HCT116 (cell line): ENCODE data around the gene SIPA1L3. TPM values are rescaled to one million over a fixed set of nuclear protein-coding genes. Genes with fewer than 3 reads are reported as not detected.

Experiments used
- ATAC-seq: fragments of 200-7000 bp; cut with Tn5 transposase; 2 replicates; pipeline ENCODE4 v1.9.1; 2020; ENCODE audit warnings: mild to moderate bottlenecking, moderate library complexity
- BruUV-seq: library from RNA; stranded (reverse); fragments of 400-500 nt; replicated peaks from 2 replicates; lab custom pipeline; 2021; lab: Mats Ljungman, UMichigan
- CTCF ChIA-PET: fragments of 300-600 bp; sonication (Branson Sonifier 250); formaldehyde crosslinking; loops from one replicate; lab custom pipeline; 2021; ENCODE audit warnings: antibody characterized with exemption; lab: Charles Lee
- POLR2A ChIA-PET: fragments of 300-600, 350-600 bp; sonication (Branson Sonifier 250); formaldehyde crosslinking; loops from one replicate; lab custom pipeline; 2021; ENCODE audit warnings: antibody characterized with exemption; lab: Charles Lee
- RAD21 ChIA-PET, 2 experiments: fragments of 300-600 bp; sonication (Branson Sonifier 250); formaldehyde crosslinking; loops; one replicate each; lab custom pipeline; 2023; ENCODE audit warnings: low total read pairs in 2 of 2; ENCODE audit not compliant: uncharacterized antibody in 2 of 2, unreplicated experiment in 2 of 2, low non-redundant PET in 1 of 2; lab: Charles Lee
- DNase-seq: peaks from one replicate; pipeline ENCODE4 v3.0.0-alpha.2; 2010; ENCODE audit warnings: low read depth, low spot score
- H2AFZ ChIP-seq: fragments of 200-600 bp; shearing (Covaris generic), sonication (generic); 2 replicates; pipeline ENCODE4 v1.6.1; 2017; ENCODE audit warnings: low read depth, mixed run types, mixed read lengths, antibody characterized with exemption, low read length; ENCODE audit not compliant: poor library complexity, severe bottlenecking
- H3K27ac ChIP-seq: 2 replicates; pipeline ENCODE4 v1.5.1; 2012; ENCODE audit warnings: low read depth, low read length
- H3K27me3 ChIP-seq: fragments of 200-600 bp; sonication (generic); 2 replicates; pipeline ENCODE4 v1.6.1; 2016; ENCODE audit warnings: mixed run types, low read length, mixed read lengths; ENCODE audit not compliant: insufficient read depth
- H3K36me3 ChIP-seq, 2 experiments: fragments of 200-500 bp in 1 of 2; fragments of 200-600 bp in 1 of 2; sonication (Bioruptor generic) in 1 of 2; sonication (generic) in 1 of 2; 2 replicates each; pipeline versions ENCODE4 v1.5.1 to v1.6.1; 2014 to 2016; ENCODE audit warnings: low read length in 2 of 2, inconsistent platforms in 1 of 2, mixed read lengths in 1 of 2, mixed run types in 1 of 2; ENCODE audit not compliant: insufficient read depth in 2 of 2, control insufficient read depth in 1 of 2
- H3K4me1 ChIP-seq, 2 experiments: fragments of 200-600 bp in 1 of 2; sonication (generic) in 1 of 2; 2 replicates each; pipeline versions ENCODE4 v1.5.1 to v1.6.1; 2012 to 2017; ENCODE audit warnings: low read length in 2 of 2, inconsistent platforms in 1 of 2, mild to moderate bottlenecking in 1 of 2, mixed read lengths in 1 of 2, mixed run types in 1 of 2, moderate library complexity in 1 of 2; ENCODE audit not compliant: insufficient read depth in 2 of 2, control insufficient read depth in 1 of 2
- H3K4me2 ChIP-seq: fragments of 200-600 bp; sonication (generic); 2 replicates; pipeline ENCODE4 v1.6.1; 2017; ENCODE audit warnings: mixed run types, low read length, mixed read lengths
- H3K4me3 ChIP-seq, 2 experiments: fragments of 200-600 bp in 1 of 2; sonication (generic) in 1 of 2; replicated peaks in 1 of 2; 2 replicates each; pipeline ENCODE4 v1.5.1; 2011 to 2016; ENCODE audit warnings: low read length in 2 of 2, control low read depth in 1 of 2, low read depth in 1 of 2, mild to moderate bottlenecking in 1 of 2, mixed read lengths in 1 of 2, mixed run types in 1 of 2
- H3K79me2 ChIP-seq: fragments of 200-600 bp; sonication (generic); 2 replicates; pipeline ENCODE4 v1.6.1; 2017; ENCODE audit warnings: mild to moderate bottlenecking, mixed run types, low read length, moderate library complexity, mixed read lengths; ENCODE audit not compliant: insufficient read depth
- H3K9ac ChIP-seq: fragments of 200-600 bp; sonication (generic); 2 replicates; pipeline ENCODE4 v1.6.1; 2016; ENCODE audit warnings: low read length, mixed read lengths
- H3K9me2 ChIP-seq: fragments of 200-600 bp; sonication (generic), shearing (Covaris generic); 2 replicates; pipeline ENCODE4 v1.6.1; 2017; ENCODE audit warnings: mixed run types, mild to moderate bottlenecking, moderate library complexity; ENCODE audit not compliant: insufficient read depth
- H3K9me3 ChIP-seq, 2 experiments: fragments of 200-500 bp in 1 of 2; fragments of 200-600 bp in 1 of 2; sonication (Bioruptor generic) in 1 of 2; sonication (generic) in 1 of 2; 2 replicates each; pipeline ENCODE4 v1.6.1; 2014 to 2017; ENCODE audit warnings: low read length in 2 of 2, mixed read lengths in 2 of 2, inconsistent platforms in 1 of 2, low read depth in 1 of 2, mild to moderate bottlenecking in 1 of 2, mixed run types in 1 of 2, moderate library complexity in 1 of 2; ENCODE audit not compliant: control insufficient read depth in 1 of 2, insufficient read depth in 1 of 2
- H4K20me1 ChIP-seq: fragments of 200-600 bp; sonication (generic), shearing (Covaris generic); 2 replicates; pipeline ENCODE4 v1.6.1; 2017; ENCODE audit warnings: mixed run types, mild to moderate bottlenecking, moderate library complexity; ENCODE audit not compliant: insufficient read depth
- CBX3 ChIP-seq: IDR thresholded peaks from 2 replicates; pipeline ENCODE4 v1.6.1; 2012; ENCODE audit warnings: low read depth
- EGR1 ChIP-seq: IDR thresholded peaks from 2 replicates; pipeline ENCODE4 v1.6.1; 2012; ENCODE audit warnings: low read depth
- EZH2phosphoT487 ChIP-seq: fragments of 200-600 bp; IDR thresholded peaks from 2 replicates; pipeline ENCODE4 v1.6.1; 2018; ENCODE audit warnings: antibody characterized with exemption, borderline replicate concordance
- JUND ChIP-seq: IDR thresholded peaks from 2 replicates; pipeline ENCODE4 v1.6.1; 2012
- POLR2AphosphoS5 ChIP-seq: IDR thresholded peaks from 2 replicates; pipeline ENCODE4 v1.6.1; 2011; ENCODE audit warnings: mild to moderate bottlenecking, low read depth, low read length, moderate library complexity
- SIN3A ChIP-seq: IDR thresholded peaks from 2 replicates; pipeline ENCODE4 v1.6.1; 2012; ENCODE audit warnings: low read depth
- SP1 ChIP-seq: IDR thresholded peaks from 2 replicates; pipeline ENCODE4 v1.6.1; 2012; ENCODE audit warnings: low read depth
- TCF7L2 ChIP-seq: IDR thresholded peaks from 2 replicates; pipeline ENCODE4 v1.7.0; 2011; ENCODE audit warnings: borderline replicate concordance, inconsistent platforms; ENCODE audit not compliant: insufficient read depth, insufficient read length; ENCODE audit errors: extremely low read depth
- ZFX ChIP-seq: fragments of 450-650 bp; IDR thresholded peaks from 2 replicates; pipeline ENCODE4 v1.6.1; 2017
- ZNF274 ChIP-seq: fragments of 200-500 bp; sonication (Bioruptor generic); IDR thresholded peaks from 2 replicates; pipeline ENCODE4 v1.6.1; 2014; ENCODE audit warnings: mild to moderate bottlenecking, low read depth, low read length, inconsistent platforms
- intact Hi-C: fragments of 100-400 bp; cut with micrococcal nuclease; formaldehyde crosslinking; loops from 2 replicates; pipeline ENCODE4 v1.10.0; 2022
- total RNA-seq: library from RNA; stranded (reverse); gene quantifications from one replicate; pipeline ENCODE4 v1.2.1, GENCODE V29; 2021; ENCODE audit not compliant: unreplicated experiment
- TF ChIP-seq, protein P1 (sequence below), 3 experiments: fragments of 200-600 bp in 1 of 3; sonication (generic) in 1 of 3; IDR thresholded peaks in 2 of 3; conservative IDR thresholded peaks in 1 of 3; 2 replicates each; pipeline ENCODE4 v1.5.1; 2012 to 2017; ENCODE audit warnings: low read depth in 2 of 3, low read length in 2 of 3, antibody characterized with exemption in 1 of 3, borderline replicate concordance in 1 of 3, control low read depth in 1 of 3, mild to moderate bottlenecking in 1 of 3, mixed read lengths in 1 of 3, mixed run types in 1 of 3, moderate library complexity in 1 of 3; ENCODE audit not compliant: insufficient read depth in 1 of 3

SIPA1L3 gene
- total RNA-seq, 1 experiment from 2014 or later, result 41.8 TPM

DNA sequence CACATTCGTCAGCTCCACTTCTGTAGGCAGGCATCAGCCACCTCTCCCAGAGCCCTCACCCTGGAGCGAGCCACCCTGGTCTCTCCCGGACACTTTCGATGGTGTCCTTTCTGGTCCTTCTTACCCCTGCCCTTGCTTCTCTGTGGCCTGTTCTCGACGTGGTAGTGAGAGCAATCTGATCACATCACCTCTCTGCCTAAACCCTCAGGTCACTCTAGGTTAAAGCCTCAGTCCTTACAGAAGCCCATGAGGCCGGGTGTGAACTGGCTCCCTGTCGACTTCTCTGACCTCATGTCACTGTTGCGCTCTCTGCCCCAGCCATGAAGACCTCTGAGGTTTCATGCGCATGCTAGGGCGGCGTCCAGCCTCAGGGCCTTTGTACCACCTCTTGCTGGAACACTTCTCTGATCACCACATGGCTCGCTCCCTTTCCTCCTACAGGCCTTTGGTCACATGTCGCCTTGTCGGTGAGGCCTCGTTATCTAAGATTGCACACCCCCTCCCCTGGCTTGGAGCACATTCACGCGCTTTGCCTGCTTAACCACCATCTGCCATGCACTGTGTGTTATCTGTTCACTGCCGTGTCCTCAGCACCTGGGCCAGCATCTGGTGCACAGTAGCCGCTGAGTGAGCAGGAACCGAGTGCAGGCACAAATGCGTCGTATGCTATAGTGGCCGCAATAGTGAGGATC, 215.5 kb downstream of the SIPA1L3 start:
- no peak for TF ChIP-seq POLR2AphosphoS5
- no peak for TF ChIP-seq TCF7L2
- TF ChIP-seq SP1, result no peak
- no peak for TF ChIP-seq JUND
- TF ChIP-seq EGR1, result no peak
- TF ChIP-seq EZH2phosphoT487, result no peak
- no peak for TF ChIP-seq CBX3
- TF ChIP-seq SIN3A, result no peak
- TF ChIP-seq ZFX, result no peak
- Histone ChIP-seq H3K4me2 (no peak overlapping the region), H3K27me3 (no peaks in the 10 kb centered on the region), H3K9me2 (no peaks in the 10 kb centered on the region), H4K20me1 (no peaks in the 10 kb centered on the region), H2AFZ (no peak overlapping the region), H3K79me2 (no peaks in the 10 kb centered on the region; the same call in 1 of the 2 replicates), H3K9ac (no peak overlapping the region), H3K36me3 (peaks cover 4 to 21% of the 10 kb centered on the region in 2 experiments; a peak in 2 of 4 replicates), H3K27ac (no peak overlapping the region), H3K4me3 (no peak overlapping the region), H3K9me3 (no peaks in the 10 kb centered on the region), H3K4me1 (no peaks in the 10 kb centered on the region)
- BruUV-seq, result no TSS peak
- ChIA-PET RAD21 (no interaction called here), POLR2A (no interaction called here), CTCF (no interaction called here)
- no peak for ATAC-seq
- intact Hi-C loops, result no loop called here
- DNase-seq, result no peak

DNA sequence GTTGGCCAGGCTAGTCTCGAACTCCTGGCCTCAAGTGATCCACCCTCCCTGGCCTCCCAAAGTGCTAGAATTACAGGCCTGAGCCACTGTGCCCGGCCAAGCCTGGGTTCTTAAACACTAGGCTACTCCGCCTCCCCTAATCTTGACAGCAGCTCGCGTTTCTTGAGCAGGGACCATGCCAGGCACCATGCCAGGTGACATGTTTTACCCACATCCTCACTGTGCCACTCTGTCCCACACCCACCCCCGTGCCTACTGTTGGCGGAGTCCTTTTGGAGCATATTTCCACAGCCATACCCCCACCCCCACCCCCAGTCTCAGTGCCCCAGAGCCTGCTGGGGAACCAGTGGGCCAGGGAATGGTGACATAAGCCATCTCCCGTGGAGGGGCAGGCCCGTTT, 218.2 kb downstream of the SIPA1L3 start:
- CTCF ChIA-PET, result no interaction called here
- no peaks in the 10 kb centered on the region for H3K9me3 ChIP-seq
- intact Hi-C loops, result no loop called here
- H3K9me2 ChIP-seq, result no peaks in the 10 kb centered on the region
- no peak overlapping the region for H2AFZ ChIP-seq
- no peaks in the 10 kb centered on the region; the same call in 1 of the 2 replicates for H3K79me2 ChIP-seq
- RAD21 ChIA-PET, result no interaction called here
- no peak overlapping the region for H3K4me3 ChIP-seq
- H3K27ac ChIP-seq, result no peak overlapping the region
- no peaks in the 10 kb centered on the region for H3K4me1 ChIP-seq
- TF ChIP-seq SIN3A (no peak), ZFX (no peak), SP1 (no peak), ZNF274 (no peak)
- TF ChIP-seq, protein P1, sequence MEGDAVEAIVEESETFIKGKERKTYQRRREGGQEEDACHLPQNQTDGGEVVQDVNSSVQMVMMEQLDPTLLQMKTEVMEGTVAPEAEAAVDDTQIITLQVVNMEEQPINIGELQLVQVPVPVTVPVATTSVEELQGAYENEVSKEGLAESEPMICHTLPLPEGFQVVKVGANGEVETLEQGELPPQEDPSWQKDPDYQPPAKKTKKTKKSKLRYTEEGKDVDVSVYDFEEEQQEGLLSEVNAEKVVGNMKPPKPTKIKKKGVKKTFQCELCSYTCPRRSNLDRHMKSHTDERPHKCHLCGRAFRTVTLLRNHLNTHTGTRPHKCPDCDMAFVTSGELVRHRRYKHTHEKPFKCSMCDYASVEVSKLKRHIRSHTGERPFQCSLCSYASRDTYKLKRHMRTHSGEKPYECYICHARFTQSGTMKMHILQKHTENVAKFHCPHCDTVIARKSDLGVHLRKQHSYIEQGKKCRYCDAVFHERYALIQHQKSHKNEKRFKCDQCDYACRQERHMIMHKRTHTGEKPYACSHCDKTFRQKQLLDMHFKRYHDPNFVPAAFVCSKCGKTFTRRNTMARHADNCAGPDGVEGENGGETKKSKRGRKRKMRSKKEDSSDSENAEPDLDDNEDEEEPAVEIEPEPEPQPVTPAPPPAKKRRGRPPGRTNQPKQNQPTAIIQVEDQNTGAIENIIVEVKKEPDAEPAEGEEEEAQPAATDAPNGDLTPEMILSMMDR (IDR thresholded peaks at IDR 0.05 in 2 of 3, conservative IDR thresholded peaks at IDR 0.05 in 1 of 3; ENCODE audit: borderline replicate concordance in 1 of 3, insufficient read depth in 1 of 3, low read depth in 2 of 3, low read length in 2 of 3), result no peak
- peaks cover 0 to 6% of the 10 kb centered on the region in 2 experiments; a peak in 1 of 4 replicates for H3K36me3 ChIP-seq
- no peaks in the 10 kb centered on the region for H4K20me1 ChIP-seq
- no TSS peak for BruUV-seq
- no peaks in the 10 kb centered on the region for H3K27me3 ChIP-seq
- H3K4me2 ChIP-seq, result no peak overlapping the region
- ATAC-seq, result no peak
- H3K9ac ChIP-seq, result no peak overlapping the region
- DNase-seq, result no peak
- POLR2A ChIA-PET, result no interaction called here
